Fibroblast of skin of right quadriceps (primary cell): ENCODE results near the gene TAL2.

ENCODE experiments used
- DNase-seq: peaks from one replicate; pipeline ENCODE4 v3.0.0-alpha.2; 2013

The TAL2 gene

DNA sequence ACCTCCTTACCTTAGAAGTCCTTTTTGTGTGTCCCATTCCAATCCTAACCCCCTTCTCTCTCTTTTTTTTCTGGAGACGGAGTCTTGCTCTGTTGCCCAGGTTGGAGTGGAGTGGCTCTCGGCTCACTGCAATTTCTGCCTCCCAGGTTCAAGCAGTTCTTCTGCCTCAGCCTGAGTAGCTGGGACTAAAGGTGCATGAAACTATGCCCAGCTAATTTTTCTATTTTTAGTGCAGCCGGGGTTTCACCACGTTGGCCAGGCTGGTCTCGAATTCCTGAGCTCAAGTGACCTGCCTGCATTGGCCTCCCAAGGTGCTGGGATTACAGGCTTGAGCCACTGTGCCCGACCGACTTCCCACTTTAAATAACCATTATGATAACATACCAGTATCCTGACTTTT lies 49.6 kb downstream of the TAL2 start:
- DNase-seq, result no peak

DNA sequence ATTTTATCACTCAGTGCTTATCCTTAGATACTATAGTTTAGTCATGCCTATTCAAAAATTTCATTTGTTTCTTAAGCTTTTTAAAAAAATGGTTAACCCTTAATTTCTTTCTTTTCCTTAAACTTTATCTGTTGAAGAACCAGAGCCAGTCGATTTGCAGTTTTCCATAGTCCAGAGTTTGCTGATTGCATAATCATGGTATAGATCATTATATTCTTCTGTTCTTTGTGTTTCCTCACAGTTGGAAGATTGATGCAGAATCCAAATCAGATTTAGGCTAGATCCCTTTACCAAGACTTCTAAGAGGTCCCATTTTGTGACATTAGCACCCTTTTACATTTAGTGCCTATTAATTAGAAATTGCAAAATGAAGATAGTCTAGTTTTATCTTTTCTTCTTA lies 50.0 kb downstream of the TAL2 start:
- no peak for DNase-seq
